Tibial artery (tissue), 4 donors: Measurements from ENCODE around the gene TGFA.

ENCODE experiments used
- DNase-seq, 2 donors: peaks; one replicate each; pipeline ENCODE4 v3.0.0-alpha.2; 2019
- H3K27ac ChIP-seq, 2 donors: fragments of 200-600 bp; sonication (generic) in 1 of 2; 1 replicate in 1 of 2; 2 replicates in 1 of 2; pipeline ENCODE4 v1.5.1; 2018 to 2019; ENCODE audit warnings: mild to moderate bottlenecking in 1 of 2
- H3K27me3 ChIP-seq, 2 donors: fragments of 200-600 bp; sonication (generic) in 1 of 2; one replicate each; pipeline versions ENCODE4 v1.5.1 to v1.6.0; 2016 to 2019
- H3K36me3 ChIP-seq, 3 donors: fragments of 200-600 bp; sonication (generic) in 2 of 3; one replicate each; pipeline ENCODE4 v1.5.1; 2016 to 2019; ENCODE audit warnings: mild to moderate bottlenecking in 2 of 3
- H3K4me1 ChIP-seq, 4 donors: fragments of 200-600 bp; sonication (generic) in 2 of 4; 1 replicate in 3 of 4; 2 replicates in 1 of 4; pipeline ENCODE4 v1.5.1; 2016 to 2019
- H3K4me3 ChIP-seq, 2 donors: fragments of 200-600 bp; sonication (generic) in 1 of 2; 1 replicate in 1 of 2; 2 replicates in 1 of 2; pipeline ENCODE4 v1.5.1; 2018 to 2019; ENCODE audit warnings: mild to moderate bottlenecking in 2 of 2
- H3K9me3 ChIP-seq, 3 donors: fragments of 200-600 bp; sonication (generic) in 1 of 3; one replicate each; pipeline ENCODE4 v1.5.1; 2016 to 2019
- intact Hi-C: fragments of 100-400 bp; cut with DNase I; formaldehyde crosslinking; loops from one replicate; pipeline ENCODE4 v1.15.0; 2023; ENCODE audit warnings: low total_unique reads
- TF ChIP-seq, protein P1 (sequence below), 2 experiments: fragments of 200-600 bp in 1 of 2; fragments of 450-650 bp in 1 of 2; IDR thresholded peaks; one replicate each; pipeline ENCODE4 v1.5.1; 2017 to 2019; ENCODE audit warnings: antibody characterized with exemption in 2 of 2, mild to moderate bottlenecking in 1 of 2, moderate library complexity in 1 of 2

TGFA gene

DNA sequence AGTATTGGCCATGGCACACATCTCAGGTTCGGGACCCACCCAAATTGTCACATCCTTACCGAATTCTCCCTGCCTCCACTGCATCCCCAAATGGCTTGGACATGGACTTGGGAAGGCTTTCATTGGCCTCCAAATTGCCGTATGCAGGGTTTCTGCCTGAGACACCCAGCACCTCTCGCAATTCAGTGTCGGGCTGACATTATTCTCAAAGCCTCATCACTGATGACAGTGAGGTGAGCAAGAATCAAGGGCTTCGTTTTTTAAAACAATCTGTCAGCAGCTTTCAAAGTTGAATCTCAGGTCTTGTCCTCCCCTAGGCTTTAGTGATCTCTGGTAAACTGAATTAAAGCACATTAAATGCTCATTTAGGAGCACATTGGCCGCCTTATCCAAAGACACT, 29.5 kb upstream of the TGFA start:
- Histone ChIP-seq H3K27me3 (no peaks in the 10 kb centered on the region), H3K4me3 (no peak overlapping the region), H3K9me3 (no peaks in the 10 kb centered on the region), H3K27ac (no peak overlapping the region), H3K36me3 (no peaks in the 10 kb centered on the region), H3K4me1 (no peaks in the 10 kb centered on the region)
- DNase-seq: no peak
- TF ChIP-seq, protein P1, sequence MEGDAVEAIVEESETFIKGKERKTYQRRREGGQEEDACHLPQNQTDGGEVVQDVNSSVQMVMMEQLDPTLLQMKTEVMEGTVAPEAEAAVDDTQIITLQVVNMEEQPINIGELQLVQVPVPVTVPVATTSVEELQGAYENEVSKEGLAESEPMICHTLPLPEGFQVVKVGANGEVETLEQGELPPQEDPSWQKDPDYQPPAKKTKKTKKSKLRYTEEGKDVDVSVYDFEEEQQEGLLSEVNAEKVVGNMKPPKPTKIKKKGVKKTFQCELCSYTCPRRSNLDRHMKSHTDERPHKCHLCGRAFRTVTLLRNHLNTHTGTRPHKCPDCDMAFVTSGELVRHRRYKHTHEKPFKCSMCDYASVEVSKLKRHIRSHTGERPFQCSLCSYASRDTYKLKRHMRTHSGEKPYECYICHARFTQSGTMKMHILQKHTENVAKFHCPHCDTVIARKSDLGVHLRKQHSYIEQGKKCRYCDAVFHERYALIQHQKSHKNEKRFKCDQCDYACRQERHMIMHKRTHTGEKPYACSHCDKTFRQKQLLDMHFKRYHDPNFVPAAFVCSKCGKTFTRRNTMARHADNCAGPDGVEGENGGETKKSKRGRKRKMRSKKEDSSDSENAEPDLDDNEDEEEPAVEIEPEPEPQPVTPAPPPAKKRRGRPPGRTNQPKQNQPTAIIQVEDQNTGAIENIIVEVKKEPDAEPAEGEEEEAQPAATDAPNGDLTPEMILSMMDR (IDR thresholded peaks at IDR 0.05): no peak
- intact Hi-C loops: no loop called here

DNA sequence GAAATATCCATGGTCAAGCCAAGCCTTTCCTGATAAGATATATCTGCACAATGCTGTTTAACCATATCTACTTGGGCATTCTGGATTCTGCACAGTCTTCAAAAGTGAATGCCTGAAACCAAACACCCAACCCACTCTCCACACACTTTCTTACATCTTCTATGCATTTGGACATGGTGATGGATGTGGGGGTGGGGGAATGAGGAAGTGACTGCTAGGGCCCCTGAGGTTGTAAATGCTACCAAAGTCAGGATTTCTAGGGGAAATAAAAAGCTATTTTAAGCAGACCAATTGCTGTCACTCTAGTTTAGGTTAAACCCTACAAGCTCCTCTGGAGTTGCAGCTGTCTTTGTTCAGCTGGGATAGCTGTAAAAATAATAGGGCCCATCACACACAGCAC, 26.7 kb upstream of the TGFA start:
- H3K36me3 ChIP-seq: no peaks in the 10 kb centered on the region
- no peaks in the 10 kb centered on the region for H3K9me3 ChIP-seq
- H3K27ac ChIP-seq: no peak overlapping the region
- intact Hi-C loops: no loop called here
- H3K27me3 ChIP-seq: no peaks in the 10 kb centered on the region
- DNase-seq: no peak
- no peak overlapping the region for H3K4me3 ChIP-seq
- no peaks in the 10 kb centered on the region for H3K4me1 ChIP-seq
- TF ChIP-seq, protein P1 (IDR thresholded peaks at IDR 0.05): no peak

DNA sequence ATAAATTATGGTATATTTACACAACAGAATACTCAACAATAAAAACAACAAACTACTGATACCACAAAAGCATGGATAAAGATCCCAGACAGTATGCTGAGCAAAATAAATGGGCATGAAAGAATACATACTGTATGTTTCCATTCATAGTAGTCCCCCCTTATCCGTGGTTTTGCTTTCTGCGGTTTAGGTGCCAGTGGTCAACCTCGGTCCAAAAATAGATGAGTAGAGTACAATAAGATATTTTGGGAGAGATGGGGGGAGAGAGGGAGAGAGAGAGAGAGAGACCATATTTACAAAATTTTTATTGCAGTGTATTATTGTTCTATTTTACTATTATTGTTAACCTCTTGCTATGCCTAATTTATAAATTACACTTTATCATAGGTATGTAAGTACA, 21.0 kb upstream of the TGFA start:
- H3K4me1 ChIP-seq: no peaks in the 10 kb centered on the region
- H3K9me3 ChIP-seq: no peaks in the 10 kb centered on the region
- no peak overlapping the region for H3K4me3 ChIP-seq
- H3K27me3 ChIP-seq: peaks cover 0 to 7% of the 10 kb centered on the region in 2 donors
- intact Hi-C loops: no loop called here
- no peak for DNase-seq
- TF ChIP-seq, protein P1 (IDR thresholded peaks at IDR 0.05): no peak
- H3K27ac ChIP-seq: no peak overlapping the region
- no peaks in the 10 kb centered on the region for H3K36me3 ChIP-seq

DNA sequence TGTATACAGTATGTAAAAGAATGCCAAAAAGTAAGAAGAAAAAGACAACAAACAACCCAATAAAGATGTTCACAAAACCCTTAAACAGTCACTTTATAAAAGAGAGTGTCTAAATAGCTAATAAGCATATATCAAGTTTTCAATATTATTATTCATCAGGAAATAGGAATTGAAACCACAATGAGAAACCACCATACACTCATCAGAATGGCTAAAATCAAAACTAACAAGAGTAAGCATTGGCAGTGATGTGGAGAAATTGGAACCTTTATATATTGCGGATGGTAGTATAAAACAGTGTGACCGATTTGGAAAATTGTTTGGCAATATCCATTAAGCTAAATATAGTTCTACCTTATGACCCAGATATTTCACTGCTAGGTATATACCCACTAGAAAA, 20.5 kb upstream of the TGFA start:
- H3K27me3 ChIP-seq: peaks cover 0 to 7% of the 10 kb centered on the region in 2 donors
- no peak for DNase-seq
- H3K27ac ChIP-seq: no peak overlapping the region
- no peaks in the 10 kb centered on the region for H3K36me3 ChIP-seq
- intact Hi-C loops: no loop called here
- no peaks in the 10 kb centered on the region for H3K4me1 ChIP-seq
- H3K9me3 ChIP-seq: no peaks in the 10 kb centered on the region
- no peak overlapping the region for H3K4me3 ChIP-seq
- TF ChIP-seq, protein P1 (IDR thresholded peaks at IDR 0.05): no peak

DNA sequence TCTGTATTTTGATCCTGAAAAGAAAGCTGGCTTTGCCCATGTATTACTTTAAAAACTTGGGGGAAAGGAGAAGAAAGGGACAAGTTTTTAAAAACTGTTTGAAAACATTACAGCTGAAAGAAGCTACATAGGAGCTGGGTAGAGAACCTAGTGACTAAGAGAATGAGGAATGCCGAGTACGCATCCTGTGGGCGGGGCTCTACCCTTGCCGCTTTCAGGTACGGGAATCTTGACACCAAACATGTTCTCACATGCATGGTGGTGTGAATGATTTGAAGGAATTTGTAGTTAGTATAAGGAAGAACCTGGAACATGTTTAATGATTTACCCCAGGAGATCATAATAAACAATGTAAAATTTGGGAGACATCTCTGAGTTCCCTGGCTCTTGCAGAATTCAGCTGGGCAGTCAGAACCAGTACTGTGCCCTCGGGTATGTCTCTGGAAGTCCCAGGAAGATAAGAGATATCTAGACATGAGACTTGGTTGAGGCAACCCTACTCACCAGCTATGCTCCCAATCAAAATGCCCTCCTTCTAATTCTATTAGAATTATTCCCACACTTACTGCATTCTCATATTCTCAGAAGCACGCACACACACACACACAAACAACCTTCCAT, 16.5 kb upstream of the TGFA start:
- H3K9me3 ChIP-seq: no peaks in the 10 kb centered on the region
- DNase-seq: no peak
- H3K27ac ChIP-seq: no peak overlapping the region
- H3K4me1 ChIP-seq: no peaks in the 10 kb centered on the region
- TF ChIP-seq, protein P1 (IDR thresholded peaks at IDR 0.05): no peak
- H3K27me3 ChIP-seq: peaks cover 0 to 7% of the 10 kb centered on the region in 2 donors
- H3K36me3 ChIP-seq: no peaks in the 10 kb centered on the region
- no peak overlapping the region for H3K4me3 ChIP-seq
- intact Hi-C loops: no loop called here

DNA sequence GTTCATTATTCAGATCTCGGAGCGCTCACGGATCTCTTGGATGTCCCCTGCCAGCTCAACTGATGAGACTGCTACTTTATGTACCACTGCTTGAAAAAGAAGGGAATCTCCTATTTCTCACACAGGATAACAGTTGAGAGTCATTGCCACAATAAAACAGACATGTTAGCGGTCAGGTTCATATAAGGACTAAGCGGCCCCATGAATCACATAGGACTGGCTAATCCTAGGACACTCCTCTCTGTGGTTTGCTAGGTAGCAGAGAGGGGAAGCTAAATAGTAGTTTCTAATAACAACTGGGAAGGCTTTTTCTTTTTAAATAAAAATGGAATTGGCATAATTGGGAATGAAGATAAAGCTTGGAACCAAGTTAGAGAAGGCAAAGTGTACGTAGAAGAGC, 15.9 kb upstream of the TGFA start:
- intact Hi-C loops: no loop called here
- TF ChIP-seq, protein P1 (IDR thresholded peaks at IDR 0.05): no peak

More for the DNA sequence above, 15.9 kb upstream of the TGFA start:
- Histone ChIP-seq H3K4me3 (no peak overlapping the region), H3K27me3 (peaks cover 0 to 7% of the 10 kb centered on the region in 2 donors), H3K4me1 (no peaks in the 10 kb centered on the region), H3K27ac (no peak overlapping the region), H3K36me3 (no peaks in the 10 kb centered on the region), H3K9me3 (no peaks in the 10 kb centered on the region)
- DNase-seq: no peak
